OCI-LY1 (cell line): Measurements from ENCODE around the gene SLC29A3.

Source experiments
- EZH2 ChIP-seq: fragments of 200-600 bp; sonication (generic), shearing (Covaris generic); IDR thresholded peaks from 2 replicates; pipeline ENCODE4 v1.8.0; 2017; ENCODE audit warnings: borderline replicate concordance, mixed run types, mild to moderate bottlenecking, antibody characterized with exemption, low read length, moderate library complexity, mixed read lengths
- TF ChIP-seq, protein P1 (sequence below): fragments of 200-600 bp; sonication (generic), shearing (Covaris generic); IDR thresholded peaks from 2 replicates; pipeline ENCODE4 v1.5.1; 2017; ENCODE audit warnings: mild to moderate bottlenecking, antibody characterized with exemption, low read length, moderate library complexity, mixed read lengths

GRCh38 chr10:71345694-71346093, 26.6 kb downstream of the SLC29A3 start:
- TF ChIP-seq, protein P1, sequence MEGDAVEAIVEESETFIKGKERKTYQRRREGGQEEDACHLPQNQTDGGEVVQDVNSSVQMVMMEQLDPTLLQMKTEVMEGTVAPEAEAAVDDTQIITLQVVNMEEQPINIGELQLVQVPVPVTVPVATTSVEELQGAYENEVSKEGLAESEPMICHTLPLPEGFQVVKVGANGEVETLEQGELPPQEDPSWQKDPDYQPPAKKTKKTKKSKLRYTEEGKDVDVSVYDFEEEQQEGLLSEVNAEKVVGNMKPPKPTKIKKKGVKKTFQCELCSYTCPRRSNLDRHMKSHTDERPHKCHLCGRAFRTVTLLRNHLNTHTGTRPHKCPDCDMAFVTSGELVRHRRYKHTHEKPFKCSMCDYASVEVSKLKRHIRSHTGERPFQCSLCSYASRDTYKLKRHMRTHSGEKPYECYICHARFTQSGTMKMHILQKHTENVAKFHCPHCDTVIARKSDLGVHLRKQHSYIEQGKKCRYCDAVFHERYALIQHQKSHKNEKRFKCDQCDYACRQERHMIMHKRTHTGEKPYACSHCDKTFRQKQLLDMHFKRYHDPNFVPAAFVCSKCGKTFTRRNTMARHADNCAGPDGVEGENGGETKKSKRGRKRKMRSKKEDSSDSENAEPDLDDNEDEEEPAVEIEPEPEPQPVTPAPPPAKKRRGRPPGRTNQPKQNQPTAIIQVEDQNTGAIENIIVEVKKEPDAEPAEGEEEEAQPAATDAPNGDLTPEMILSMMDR, result no peak
- no peak for TF ChIP-seq EZH2
